ENCODE measurements around the gene EPN2. TPM values are rescaled to one million over a fixed set of nuclear protein-coding genes. Genes with fewer than 3 reads are reported as not detected.

Gene EPN2
- total RNA-seq, 3 donors from 2014 or later (not counting 1 experiment from before 2014, with no cell fraction given), result 2.0 to 13.8 (median 4.9) TPM

GRCh38 chr17:19268611-19269010 is 31.4 kb downstream of the EPN2 start:
- Mint-ChIP-seq H3K27ac (no peak overlapping the region), H3K36me3 (no peaks in the 10 kb centered on the region), H3K27me3 (ENCODE audit: low read depth in 2 of 2) (peaks cover 19 to 30% of the 10 kb centered on the region in 2 donors), H3K4me3 (no peak overlapping the region), H3K9me3 (no peaks in the 10 kb centered on the region), H3K4me1 (no peaks in the 10 kb centered on the region)
- no peaks in the 10 kb centered on the region for H3K4me1 ChIP-seq (ENCODE audit: control insufficient read depth, insufficient read depth, low read length)
- no peaks in the 10 kb centered on the region for H3K36me3 ChIP-seq (ENCODE audit: control insufficient read depth, insufficient read depth, low read length)
- no peak for TF ChIP-seq CTCF (IDR thresholded peaks at IDR 0.05)
- no peak overlapping the region for H3K27ac ChIP-seq (ENCODE audit: low read length)
- H3K9me3 ChIP-seq (ENCODE audit: control insufficient read depth, insufficient read depth, low read length), result no peaks in the 10 kb centered on the region
- no peaks in the 10 kb centered on the region for H3K27me3 ChIP-seq (ENCODE audit: control insufficient read depth, insufficient read depth, low read length)
- 79% methylated on average over 3 of the region's 3 CpGs for WGBS (ENCODE audit: insufficient coverage)
- H3K4me3 ChIP-seq (ENCODE audit: low read length), result no peak overlapping the region
- no peak for DNase-seq
- ATAC-seq, result no peak
- intact Hi-C loops (cut with micrococcal nuclease), result no loop called here

- H3K9me3 Mint-ChIP-seq, result no peaks in the 10 kb centered on the region
- WGBS (ENCODE audit: insufficient coverage), result 8% methylated on average over 1 of the region's 1 CpG
Observed at GRCh38 chr17:19269106-19269505, 31.9 kb downstream of the EPN2 start.

GRCh38 chr17:19269641-19270040 is 32.5 kb downstream of the EPN2 start:
- Histone ChIP-seq H3K36me3 (ENCODE audit: control insufficient read depth, insufficient read depth, low read length) (no peaks in the 10 kb centered on the region), H3K27ac (ENCODE audit: low read length) (no peak overlapping the region), H3K4me1 (ENCODE audit: control insufficient read depth, insufficient read depth, low read length) (no peaks in the 10 kb centered on the region), H3K4me3 (ENCODE audit: low read length) (no peak overlapping the region), H3K9me3 (ENCODE audit: control insufficient read depth, insufficient read depth, low read length) (no peaks in the 10 kb centered on the region), H3K27me3 (ENCODE audit: control insufficient read depth, insufficient read depth, low read length) (no peaks in the 10 kb centered on the region)
- ATAC-seq, result no peak
- Mint-ChIP-seq H3K4me3 (no peak overlapping the region), H3K9me3 (no peaks in the 10 kb centered on the region), H3K27me3 (ENCODE audit: low read depth in 2 of 2) (peaks cover 16 to 23% of the 10 kb centered on the region in 2 donors), H3K36me3 (no peaks in the 10 kb centered on the region), H3K4me1 (no peaks in the 10 kb centered on the region), H3K27ac (no peak overlapping the region)
- intact Hi-C loops (cut with micrococcal nuclease), result no loop called here
- no peak for DNase-seq
- no peak for TF ChIP-seq CTCF (IDR thresholded peaks at IDR 0.05)
- WGBS (ENCODE audit: insufficient coverage), result 73% methylated on average over 3 of the region's 3 CpGs

More at GRCh38 chr17:19269106-19269505, 31.9 kb downstream of the EPN2 start:
- no peak for ATAC-seq
- H3K9me3 ChIP-seq (ENCODE audit: control insufficient read depth, insufficient read depth, low read length), result no peaks in the 10 kb centered on the region
- H3K4me1 ChIP-seq (ENCODE audit: control insufficient read depth, insufficient read depth, low read length), result no peaks in the 10 kb centered on the region
- no peak overlapping the region for H3K4me3 Mint-ChIP-seq
- intact Hi-C loops (cut with micrococcal nuclease), result no loop called here
- TF ChIP-seq CTCF (IDR thresholded peaks at IDR 0.05), result no peak
- DNase-seq, result no peak
- H3K36me3 ChIP-seq (ENCODE audit: control insufficient read depth, insufficient read depth, low read length), result no peaks in the 10 kb centered on the region
- no peak overlapping the region for H3K27ac ChIP-seq (ENCODE audit: low read length)
- H3K27me3 Mint-ChIP-seq (ENCODE audit: low read depth in 2 of 2), result peaks cover 19 to 29% of the 10 kb centered on the region in 2 donors
- H3K4me1 Mint-ChIP-seq, result no peaks in the 10 kb centered on the region
- H3K4me3 ChIP-seq (ENCODE audit: low read length), result no peak overlapping the region
- no peaks in the 10 kb centered on the region for H3K36me3 Mint-ChIP-seq
- H3K27me3 ChIP-seq (ENCODE audit: control insufficient read depth, insufficient read depth, low read length), result no peaks in the 10 kb centered on the region
- H3K27ac Mint-ChIP-seq, result no peak overlapping the region

- ATAC-seq (no peak), DNase-seq (no peak)
- Mint-ChIP-seq H3K4me1 (no peaks in the 10 kb centered on the region), H3K27ac (no peak overlapping the region), H3K9me3 (no peaks in the 10 kb centered on the region), H3K36me3 (no peaks in the 10 kb centered on the region), H3K27me3 (ENCODE audit: low read depth in 2 of 2) (peaks cover 14 to 22% of the 10 kb centered on the region in 2 donors), H3K4me3 (no peak overlapping the region)
- Histone ChIP-seq H3K27ac (ENCODE audit: low read length) (no peak overlapping the region), H3K4me1 (ENCODE audit: control insufficient read depth, insufficient read depth, low read length) (no peaks in the 10 kb centered on the region), H3K36me3 (ENCODE audit: control insufficient read depth, insufficient read depth, low read length) (no peaks in the 10 kb centered on the region), H3K27me3 (ENCODE audit: control insufficient read depth, insufficient read depth, low read length) (no peaks in the 10 kb centered on the region), H3K9me3 (ENCODE audit: control insufficient read depth, insufficient read depth, low read length) (no peaks in the 10 kb centered on the region), H3K4me3 (ENCODE audit: low read length) (no peak overlapping the region)
- WGBS (ENCODE audit: insufficient coverage), result 88% methylated on average over 2 of the region's 3 CpGs
- no peak for TF ChIP-seq CTCF (IDR thresholded peaks at IDR 0.05)
- intact Hi-C loops (cut with micrococcal nuclease), result no loop called here
Observed at GRCh38 chr17:19270347-19270703, 33.2 kb downstream of the EPN2 start.

Measured in natural killer cell (primary cell).